Fibroblast of the aortic adventitia (primary cell): Measurements from ENCODE around the gene CDK17. TPM values are rescaled to one million over a fixed set of nuclear protein-coding genes. Genes with fewer than 3 reads are reported as not detected.
"Not testable (repeated sequence)": the region's sequence is repeated elsewhere in the genome, so short reads cannot be mapped to it uniquely, and the experiment has no call there.

ENCODE experiments used
- DNase-seq: peaks from one replicate; pipeline ENCODE4 v3.0.0-alpha.2; 2010; ENCODE audit warnings: low read depth
- H3K4me3 ChIP-seq: 2 replicates; pipeline ENCODE4 v1.5.1; 2011; ENCODE audit warnings: low read depth, mild to moderate bottlenecking, control low read depth, low read length, moderate library complexity
- CTCF ChIP-seq: IDR thresholded peaks from 2 replicates; pipeline ENCODE4 v1.5.1; 2011; ENCODE audit warnings: mild to moderate bottlenecking, low read length, control low read depth, inconsistent platforms; ENCODE audit not compliant: insufficient read depth
- total RNA-seq: library from RNA; depleted of rRNA; stranded (reverse); fragments of >200 nt; gene quantifications from 2 replicates; pipeline ENCODE4 v1.2.3, GENCODE V29; 2012; ENCODE audit warnings: low replicate concordance

The CDK17 gene
- total RNA-seq, 1 donor, result 49.1 TPM

- DNase-seq, result peak; percentile 59
- TF ChIP-seq CTCF, result no peak
Observed at GRCh38 chr12:96322720-96323119, 77.5 kb downstream of the CDK17 start.

DNA sequence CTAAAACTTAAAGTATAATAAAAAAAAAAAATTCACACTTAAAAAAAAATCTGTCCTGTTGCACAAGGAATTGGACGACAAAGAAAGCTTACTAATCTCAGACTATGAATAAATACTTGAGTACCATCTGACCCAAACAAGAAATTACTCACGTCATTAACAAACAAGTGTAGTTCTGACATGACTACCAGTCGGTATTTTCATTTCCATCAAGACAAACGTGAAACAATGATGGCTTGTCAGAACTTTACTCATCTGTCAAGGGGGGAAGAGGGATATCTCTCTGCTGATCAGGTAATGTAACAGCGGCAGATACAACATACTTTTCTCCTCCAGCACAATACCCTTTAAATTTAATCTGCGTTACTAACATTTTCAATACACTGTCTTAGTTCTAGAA is 78.3 kb downstream of the CDK17 start:
- no peak overlapping the region for H3K4me3 ChIP-seq
- no peak for DNase-seq
- TF ChIP-seq CTCF, result no peak

More at GRCh38 chr12:96322720-96323119, 77.5 kb downstream of the CDK17 start:
- H3K4me3 ChIP-seq, result no peak overlapping the region

GRCh38 chr12:96317801-96318200 is 82.4 kb downstream of the CDK17 start:
- not testable (repeated sequence) for DNase-seq

DNA sequence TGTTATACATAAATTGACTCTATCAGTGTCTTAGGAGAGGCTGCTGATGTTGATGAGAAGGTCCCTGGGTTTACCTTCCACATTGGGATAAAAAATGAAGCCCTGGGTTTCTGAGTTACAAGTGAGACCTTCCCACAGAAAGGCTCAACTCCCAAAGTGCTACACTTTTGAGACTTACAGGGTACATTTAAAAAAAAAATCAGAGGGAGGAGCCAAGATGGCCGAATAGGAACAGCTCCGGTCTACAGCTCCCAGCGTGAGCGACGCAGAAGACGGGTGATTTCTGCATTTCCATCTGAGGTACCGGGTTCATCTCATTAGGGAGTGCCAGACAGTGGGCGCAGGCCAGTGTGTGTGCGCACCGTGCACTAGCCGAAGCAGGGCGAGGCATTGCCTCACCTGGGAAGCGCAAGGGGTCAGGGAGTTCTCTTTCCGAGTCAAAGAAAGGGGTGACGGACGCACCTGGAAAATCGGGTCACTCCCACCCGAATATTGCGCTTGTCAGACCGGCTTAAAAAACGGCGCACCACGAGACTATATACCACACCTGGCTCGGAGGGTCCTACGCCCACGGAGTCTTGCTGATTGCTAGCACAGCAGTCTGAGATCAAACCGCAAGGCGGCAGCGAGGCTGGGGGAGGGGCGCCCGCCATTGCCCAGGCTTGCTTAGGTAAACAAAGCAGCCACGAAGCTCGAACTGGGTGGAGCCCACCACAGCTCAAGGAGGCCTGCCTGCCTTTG is 84.3 kb downstream of the CDK17 start:
- H3K4me3 ChIP-seq, result peak overlapping the region; percentile 17

More at GRCh38 chr12:96317801-96318200, 82.4 kb downstream of the CDK17 start:
- H3K4me3 ChIP-seq, result not testable (repeated sequence)

DNA sequence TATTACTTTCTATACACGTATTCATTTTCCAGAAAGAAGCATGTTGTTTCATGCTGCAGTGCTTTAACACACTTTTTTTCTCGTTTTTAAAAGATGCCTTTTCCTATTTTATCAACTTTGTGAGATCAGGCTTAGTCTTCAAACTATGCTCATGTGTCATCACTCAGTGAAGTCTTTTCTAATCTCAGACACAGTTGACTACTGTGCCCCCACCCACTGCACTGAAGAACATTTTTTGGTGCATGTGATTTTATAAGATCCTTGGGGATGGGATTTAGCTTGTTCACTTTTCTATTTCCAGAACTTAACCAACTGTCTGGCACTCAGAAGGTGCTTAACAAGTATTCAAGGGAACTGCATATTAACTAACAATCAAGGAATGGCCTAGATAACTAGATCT is 85.5 kb downstream of the CDK17 start:
- no peak overlapping the region for H3K4me3 ChIP-seq
- no peak for TF ChIP-seq CTCF
- DNase-seq, result peak; percentile 27

More for the DNA sequence above, 84.3 kb downstream of the CDK17 start:
- not testable (repeated sequence) for DNase-seq

GRCh38 chr12:96313606-96314005 is 86.6 kb downstream of the CDK17 start:
- TF ChIP-seq CTCF, result no peak

DNA sequence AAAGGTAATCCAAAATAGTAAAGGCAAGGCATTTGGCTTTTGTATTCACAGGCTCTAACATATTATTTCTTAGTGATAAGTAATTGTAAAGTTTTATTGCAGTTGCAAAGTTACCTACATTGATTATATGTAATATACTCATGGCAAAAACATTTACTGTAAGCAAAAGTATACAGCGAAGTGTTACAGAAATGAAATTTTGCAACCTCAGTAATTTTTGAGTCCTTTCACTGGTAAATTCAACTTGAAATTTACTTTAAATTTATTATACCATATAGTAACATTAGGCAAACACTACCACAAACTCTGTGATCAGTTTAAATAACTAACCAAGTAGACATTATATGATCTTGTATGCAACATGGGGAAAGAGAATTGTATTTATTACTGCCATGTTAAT is 89.0 kb downstream of the CDK17 start:
- no peak for DNase-seq
- H3K4me3 ChIP-seq, result no peak overlapping the region
- no peak for TF ChIP-seq CTCF

More at GRCh38 chr12:96313606-96314005, 86.6 kb downstream of the CDK17 start:
- DNase-seq, result no peak
- no peak overlapping the region for H3K4me3 ChIP-seq

DNA sequence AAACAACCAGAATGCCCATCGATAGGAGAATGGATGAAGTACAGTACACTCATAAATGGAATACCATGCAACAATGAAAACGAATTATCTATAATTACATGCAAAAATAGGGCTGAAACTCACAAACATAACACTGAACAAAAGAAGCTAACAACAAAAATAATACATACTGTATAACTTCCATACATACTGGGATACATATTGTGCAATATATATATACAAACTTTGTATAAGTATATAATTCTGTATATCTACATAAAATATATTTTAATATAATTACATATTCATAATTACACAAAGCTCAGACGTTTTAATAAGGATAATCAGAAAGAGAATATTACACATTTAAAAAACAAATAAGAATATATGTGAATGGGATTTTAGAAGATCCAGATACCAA is 90.2 kb downstream of the CDK17 start:
- DNase-seq, result no peak
- TF ChIP-seq CTCF, result no peak
- no peak overlapping the region for H3K4me3 ChIP-seq
